Hypothalamus (tissue), 51 donors: Measurements from ENCODE around the gene PCNX3.
"Not testable (repeated sequence)": the region's sequence is repeated elsewhere in the genome, so short reads cannot be mapped to it uniquely, and the experiment has no call there.

Source experiments
- DNase-seq, 51 donors: peaks; one replicate each; lab custom pipeline; 2025; lab: John Stamatoyannopoulos, UW

The PCNX3 gene

GRCh38 chr11:65680192-65680743 lies 64.7 kb downstream of the PCNX3 start:
- no peak for DNase-seq

GRCh38 chr11:65683480-65683879 lies 67.9 kb downstream of the PCNX3 start:
- not testable (repeated sequence) for DNase-seq

- no peak for DNase-seq
Observed at GRCh38 chr11:65685981-65686380, 70.4 kb downstream of the PCNX3 start.
